RWPE2 (cell line): ENCODE results near the gene HTR7.
A peak's percentile ranks its signal among the peaks of the same experiment; 100 is the strongest.

Experiments used
- ATAC-seq: fragments of 200-7000 bp; cut with Tn5 transposase; 3 replicates; pipeline ENCODE4 v1.9.1; 2021; ENCODE audit warnings: low read depth
- DNase-seq: peaks from one replicate; pipeline ENCODE4 v3.0.0-alpha.2; 2020; ENCODE audit warnings: low spot score
- H3K27ac ChIP-seq: fragments of 450-650 bp; 2 replicates; pipeline ENCODE4 v1.5.1; 2017; ENCODE audit warnings: mild to moderate bottlenecking; ENCODE audit not compliant: poor library complexity, severe bottlenecking
- H3K27me3 ChIP-seq: fragments of 250-450 bp; sonication (Bioruptor Pico); 2 replicates; pipeline ENCODE4 v1.5.1; 2021; ENCODE audit warnings: mild to moderate bottlenecking, moderate library complexity; ENCODE audit not compliant: insufficient read depth, poor library complexity, severe bottlenecking
- H3K36me3 ChIP-seq: fragments of 250-450 bp; sonication (Bioruptor Pico); 2 replicates; pipeline ENCODE4 v1.5.1; 2020; ENCODE audit warnings: low read depth, mild to moderate bottlenecking, moderate library complexity
- H3K4me1 ChIP-seq: fragments of 250-450 bp; sonication (Bioruptor Pico); 2 replicates; pipeline ENCODE4 v1.5.1; 2021; ENCODE audit warnings: mild to moderate bottlenecking, moderate library complexity; ENCODE audit not compliant: insufficient read depth, poor library complexity, severe bottlenecking
- H3K4me3 ChIP-seq: fragments of 250-450 bp; sonication (Bioruptor Pico); 2 replicates; pipeline ENCODE4 v1.5.1; 2021; ENCODE audit warnings: mild to moderate bottlenecking, moderate library complexity; ENCODE audit not compliant: severe bottlenecking
- H3K9me3 ChIP-seq: fragments of 250-450 bp; sonication (Bioruptor Pico); 2 replicates; pipeline ENCODE4 v1.5.1; 2021; ENCODE audit warnings: mild to moderate bottlenecking, moderate library complexity; ENCODE audit not compliant: severe bottlenecking
- TF ChIP-seq, protein P1 (sequence below): fragments of 450-650 bp; IDR thresholded peaks from one replicate; pipeline ENCODE4 v1.5.1; 2017; ENCODE audit warnings: mild to moderate bottlenecking, moderate library complexity; ENCODE audit not compliant: poor library complexity, severe bottlenecking

Gene HTR7

DNA sequence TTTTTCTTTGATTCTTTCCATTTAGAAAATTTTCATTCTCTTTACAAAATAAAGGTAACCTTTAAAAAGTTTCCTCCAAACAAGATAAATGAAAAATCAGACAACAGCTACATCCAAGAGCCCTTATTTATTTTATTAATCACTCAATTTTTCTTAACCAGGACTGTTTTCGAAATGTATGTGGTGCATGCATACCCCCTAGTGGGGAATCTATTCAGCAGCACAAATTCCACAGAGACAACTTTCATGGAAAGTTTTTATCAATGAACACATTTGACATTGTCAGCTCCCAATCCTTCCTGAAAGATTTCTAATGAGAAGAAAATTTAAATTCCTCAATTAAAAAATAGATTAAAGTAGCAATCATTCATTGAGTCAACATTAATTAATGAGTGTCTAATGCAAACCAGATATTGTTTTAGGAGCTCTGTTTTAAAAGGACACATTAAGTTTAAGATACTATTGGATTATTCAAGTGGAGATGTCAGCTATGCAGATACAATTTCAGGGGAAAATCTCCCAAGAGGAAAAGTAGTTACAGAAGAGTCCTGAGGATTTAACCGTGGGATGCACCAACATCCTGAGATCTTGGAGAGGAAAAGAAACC is 5.2 kb upstream of the HTR7 start:
- TF ChIP-seq, protein P1, sequence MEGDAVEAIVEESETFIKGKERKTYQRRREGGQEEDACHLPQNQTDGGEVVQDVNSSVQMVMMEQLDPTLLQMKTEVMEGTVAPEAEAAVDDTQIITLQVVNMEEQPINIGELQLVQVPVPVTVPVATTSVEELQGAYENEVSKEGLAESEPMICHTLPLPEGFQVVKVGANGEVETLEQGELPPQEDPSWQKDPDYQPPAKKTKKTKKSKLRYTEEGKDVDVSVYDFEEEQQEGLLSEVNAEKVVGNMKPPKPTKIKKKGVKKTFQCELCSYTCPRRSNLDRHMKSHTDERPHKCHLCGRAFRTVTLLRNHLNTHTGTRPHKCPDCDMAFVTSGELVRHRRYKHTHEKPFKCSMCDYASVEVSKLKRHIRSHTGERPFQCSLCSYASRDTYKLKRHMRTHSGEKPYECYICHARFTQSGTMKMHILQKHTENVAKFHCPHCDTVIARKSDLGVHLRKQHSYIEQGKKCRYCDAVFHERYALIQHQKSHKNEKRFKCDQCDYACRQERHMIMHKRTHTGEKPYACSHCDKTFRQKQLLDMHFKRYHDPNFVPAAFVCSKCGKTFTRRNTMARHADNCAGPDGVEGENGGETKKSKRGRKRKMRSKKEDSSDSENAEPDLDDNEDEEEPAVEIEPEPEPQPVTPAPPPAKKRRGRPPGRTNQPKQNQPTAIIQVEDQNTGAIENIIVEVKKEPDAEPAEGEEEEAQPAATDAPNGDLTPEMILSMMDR = peak; percentile 97
- no peak overlapping the region for H3K27ac ChIP-seq
- DNase-seq = no peak

DNA sequence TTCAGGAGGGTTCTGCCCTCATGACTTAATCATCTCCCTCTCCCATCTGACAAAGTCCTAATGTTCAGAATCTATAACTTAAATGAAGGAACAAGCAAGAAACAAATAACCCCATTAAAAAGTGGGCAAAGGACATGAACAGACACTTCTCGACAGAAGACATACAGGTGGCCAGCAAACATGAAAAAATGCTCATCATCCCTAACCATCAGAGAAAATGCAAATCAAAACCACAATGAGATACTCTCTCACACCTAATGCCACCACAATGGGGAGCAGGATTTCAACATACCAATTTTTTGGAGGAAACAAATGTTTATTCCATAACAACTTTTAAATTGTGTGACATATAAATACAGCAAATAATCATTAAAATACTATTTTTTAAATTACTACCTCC is 3.0 kb upstream of the HTR7 start:
- Histone ChIP-seq H3K36me3 (no peaks in the 10 kb centered on the region), H3K27ac (peak overlapping the region; percentile 96), H3K27me3 (no peaks in the 10 kb centered on the region), H3K9me3 (no peaks in the 10 kb centered on the region), H3K4me3 (no peak overlapping the region), H3K4me1 (peaks cover 21% of the 10 kb centered on the region)
- ATAC-seq (no peak), DNase-seq (no peak)
- TF ChIP-seq, protein P1 = no peak

More for the DNA sequence above, 5.2 kb upstream of the HTR7 start:
- H3K36me3 ChIP-seq = no peaks in the 10 kb centered on the region
- ATAC-seq = no peak
- H3K27me3 ChIP-seq = no peaks in the 10 kb centered on the region
- no peaks in the 10 kb centered on the region for H3K9me3 ChIP-seq
- H3K4me3 ChIP-seq = no peak overlapping the region
- H3K4me1 ChIP-seq = peaks cover 17% of the 10 kb centered on the region

DNA sequence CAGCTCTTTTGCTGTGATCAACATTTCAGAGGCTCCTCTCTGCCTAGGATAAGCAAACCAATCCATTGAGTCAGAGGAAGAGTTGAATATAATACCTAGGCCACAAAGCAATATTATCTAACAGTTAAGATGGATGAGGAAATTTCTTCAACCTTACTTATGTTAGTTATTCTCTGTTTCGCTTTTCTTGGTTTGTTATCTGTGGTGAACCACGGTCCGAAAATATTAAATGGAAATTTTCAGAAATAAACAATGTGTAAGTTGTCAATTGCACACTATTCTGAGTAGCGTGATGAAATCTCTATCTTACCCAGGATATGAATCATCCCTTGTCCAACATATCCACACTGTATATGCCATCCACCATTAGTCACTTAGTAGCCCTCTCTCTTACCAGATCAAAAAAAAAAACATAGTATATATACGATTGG is 1.5 kb upstream of the HTR7 start:
- Histone ChIP-seq H3K4me3 (peak overlapping the region; percentile 71), H3K36me3 (no peaks in the 10 kb centered on the region), H3K27ac (peak overlapping the region; percentile 96), H3K9me3 (no peaks in the 10 kb centered on the region), H3K27me3 (no peaks in the 10 kb centered on the region), H3K4me1 (peaks cover 30% of the 10 kb centered on the region)
- DNase-seq = no peak
- TF ChIP-seq, protein P1 = no peak
- peak; percentile 81 for ATAC-seq

DNA sequence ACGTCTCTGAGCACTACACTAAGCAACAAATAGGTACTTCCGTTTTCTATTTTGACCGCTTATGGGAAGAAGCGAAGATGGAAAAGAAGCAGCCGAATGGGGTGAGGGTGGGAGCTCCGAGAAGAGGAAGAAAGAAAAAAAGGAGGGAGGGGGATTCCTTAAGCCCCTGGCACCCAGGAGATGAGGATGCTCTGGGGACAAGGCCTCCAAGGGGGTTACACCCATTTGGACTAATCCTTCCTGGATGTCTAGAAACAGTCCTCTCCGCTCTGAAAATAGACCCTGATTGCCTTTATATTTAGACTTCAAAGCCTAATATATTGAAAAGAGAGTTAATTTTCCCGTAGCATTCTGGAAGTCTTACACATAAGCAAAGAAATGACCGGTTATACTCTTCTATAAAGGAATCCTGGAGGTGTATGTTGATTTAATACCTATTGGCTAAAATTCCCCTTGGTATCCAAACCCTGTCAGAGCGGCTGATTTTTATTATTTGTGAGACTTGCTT is 676 bp upstream of the HTR7 start:
- Histone ChIP-seq H3K36me3 (no peaks in the 10 kb centered on the region), H3K9me3 (no peaks in the 10 kb centered on the region), H3K4me1 (peaks cover 30% of the 10 kb centered on the region), H3K27me3 (no peaks in the 10 kb centered on the region), H3K27ac (peak overlapping the region; percentile 96), H3K4me3 (peak overlapping the region; percentile 71)
- DNase-seq (no peak), ATAC-seq (no peak)
- TF ChIP-seq, protein P1 = no peak

DNA sequence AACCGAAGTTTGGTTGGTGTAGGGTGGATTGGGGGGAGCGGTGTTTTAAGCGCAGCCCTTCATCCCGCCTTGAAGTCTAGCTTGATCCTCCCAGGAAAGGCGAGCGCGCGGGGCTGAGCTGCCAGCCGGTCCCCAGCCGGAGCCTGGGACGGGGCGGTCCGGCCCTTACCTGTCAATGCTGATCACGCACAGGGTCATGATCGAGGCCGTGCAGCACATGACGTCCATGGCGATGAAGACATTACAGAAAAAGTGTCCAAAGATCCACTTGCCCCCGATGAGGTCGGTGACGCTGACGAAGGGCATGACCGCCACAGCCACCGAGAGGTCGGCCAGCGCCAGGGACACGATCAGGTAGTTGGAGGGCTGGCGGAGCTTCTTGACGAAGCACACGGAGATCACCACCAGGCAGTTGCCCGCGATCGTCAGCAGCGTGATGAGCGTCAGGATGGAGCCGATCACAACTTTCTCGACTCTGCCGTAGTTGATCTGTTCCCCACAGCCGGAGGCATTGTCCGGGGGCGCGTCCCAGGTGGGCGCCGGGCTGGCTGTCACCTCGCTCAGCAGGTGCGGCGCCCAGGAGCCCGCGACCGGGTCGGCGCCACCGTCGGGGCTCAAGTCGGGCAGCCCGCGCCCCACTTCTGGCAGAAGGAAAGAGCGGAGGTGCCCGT is 740 bp downstream of the HTR7 start:
- Histone ChIP-seq H3K4me3 (peak overlapping the region; percentile 71), H3K27ac (peak overlapping the region; percentile 96), H3K36me3 (no peaks in the 10 kb centered on the region), H3K4me1 (peaks cover 30% of the 10 kb centered on the region), H3K27me3 (no peaks in the 10 kb centered on the region), H3K9me3 (no peaks in the 10 kb centered on the region)
- TF ChIP-seq, protein P1 = no peak
- ATAC-seq (peak; percentile 25), DNase-seq (no peak)
